Measurements from ENCODE around the gene RARRES2. TPM values are rescaled to one million over a fixed set of nuclear protein-coding genes. Genes with fewer than 3 reads are reported as not detected.
"Not testable (repeated sequence)": the region's sequence is repeated elsewhere in the genome, so short reads cannot be mapped to it uniquely, and the experiment has no call there.

RARRES2 gene
- total RNA-seq, 2 experiments from 2014 or later = not detected

GRCh38 chr7:150311146-150311545 lies 30.3 kb downstream of the RARRES2 start:
- DNase-seq = no peak
- H3K4me3 Mint-ChIP-seq = no peak overlapping the region
- H3K36me3 Mint-ChIP-seq = peaks cover 3% of the 10 kb centered on the region
- CTCF ChIA-PET = no interaction called here
- H3K4me1 Mint-ChIP-seq = peaks cover 1% of the 10 kb centered on the region
- no peaks in the 10 kb centered on the region for H3K27me3 Mint-ChIP-seq
- H3K27ac Mint-ChIP-seq = no peak overlapping the region
- no peak for ATAC-seq
- H3K9me3 Mint-ChIP-seq (ENCODE audit: low read depth) = no peaks in the 10 kb centered on the region

GRCh38 chr7:150308575-150308974 lies 32.9 kb downstream of the RARRES2 start:
- H3K27ac Mint-ChIP-seq = no peak overlapping the region
- DNase-seq = no peak
- peaks cover 1% of the 10 kb centered on the region for H3K4me1 Mint-ChIP-seq
- no peak overlapping the region for H3K4me3 Mint-ChIP-seq
- H3K27me3 Mint-ChIP-seq = no peaks in the 10 kb centered on the region
- ATAC-seq = no peak
- CTCF ChIA-PET = no interaction called here
- H3K9me3 Mint-ChIP-seq (ENCODE audit: low read depth) = no peaks in the 10 kb centered on the region
- H3K36me3 Mint-ChIP-seq = peaks cover 3% of the 10 kb centered on the region

- DNase-seq (no peak), ATAC-seq (no peak)
- Mint-ChIP-seq H3K27me3 (no peaks in the 10 kb centered on the region), H3K4me3 (no peak overlapping the region), H3K36me3 (peaks cover 3% of the 10 kb centered on the region), H3K27ac (no peak overlapping the region), H3K4me1 (peaks cover 1% of the 10 kb centered on the region), H3K9me3 (ENCODE audit: low read depth) (no peaks in the 10 kb centered on the region)
- CTCF ChIA-PET = no interaction called here
Observed at GRCh38 chr7:150307904-150308303, 33.5 kb downstream of the RARRES2 start.

- CTCF ChIA-PET = no interaction called here
- Mint-ChIP-seq H3K27me3 (no peaks in the 10 kb centered on the region), H3K4me3 (no peak overlapping the region), H3K27ac (no peak overlapping the region), H3K9me3 (ENCODE audit: low read depth) (no peaks in the 10 kb centered on the region), H3K4me1 (peaks cover 1% of the 10 kb centered on the region), H3K36me3 (peaks cover 3% of the 10 kb centered on the region)
- DNase-seq = no peak
- no peak for ATAC-seq
Observed at GRCh38 chr7:150307129-150307528, 34.3 kb downstream of the RARRES2 start.

- H3K4me3 Mint-ChIP-seq; H3K36me3 Mint-ChIP-seq; H3K27me3 Mint-ChIP-seq; H3K4me1 Mint-ChIP-seq; ATAC-seq; DNase-seq; H3K27ac Mint-ChIP-seq; H3K9me3 Mint-ChIP-seq (ENCODE audit: low read depth); CTCF ChIA-PET: not testable (repeated sequence)
Observed at GRCh38 chr7:150306377-150306776, 35.1 kb downstream of the RARRES2 start.

GRCh38 chr7:150305903-150306284 lies 35.5 kb downstream of the RARRES2 start:
- ATAC-seq; H3K36me3 Mint-ChIP-seq; H3K4me3 Mint-ChIP-seq; H3K9me3 Mint-ChIP-seq (ENCODE audit: low read depth); H3K4me1 Mint-ChIP-seq; H3K27ac Mint-ChIP-seq; DNase-seq; CTCF ChIA-PET; H3K27me3 Mint-ChIP-seq: not testable (repeated sequence)

- H3K27ac Mint-ChIP-seq; H3K4me3 Mint-ChIP-seq; H3K27me3 Mint-ChIP-seq; CTCF ChIA-PET; H3K4me1 Mint-ChIP-seq; H3K36me3 Mint-ChIP-seq; H3K9me3 Mint-ChIP-seq (ENCODE audit: low read depth); DNase-seq; ATAC-seq: not testable (repeated sequence)
Observed at GRCh38 chr7:150305259-150305902, 36.0 kb downstream of the RARRES2 start.

- H3K36me3 Mint-ChIP-seq; CTCF ChIA-PET; H3K4me3 Mint-ChIP-seq; H3K27me3 Mint-ChIP-seq; H3K27ac Mint-ChIP-seq; ATAC-seq; H3K4me1 Mint-ChIP-seq; H3K9me3 Mint-ChIP-seq (ENCODE audit: low read depth); DNase-seq: not testable (repeated sequence)
Observed at GRCh38 chr7:150304499-150305258, 36.8 kb downstream of the RARRES2 start.

- H3K36me3 Mint-ChIP-seq; CTCF ChIA-PET; H3K4me3 Mint-ChIP-seq; DNase-seq; ATAC-seq; H3K9me3 Mint-ChIP-seq (ENCODE audit: low read depth); H3K4me1 Mint-ChIP-seq; H3K27me3 Mint-ChIP-seq; H3K27ac Mint-ChIP-seq: not testable (repeated sequence)
Observed at GRCh38 chr7:150302908-150303310, 38.5 kb downstream of the RARRES2 start.

- H3K27me3 Mint-ChIP-seq; H3K36me3 Mint-ChIP-seq; H3K27ac Mint-ChIP-seq; H3K9me3 Mint-ChIP-seq (ENCODE audit: low read depth); H3K4me1 Mint-ChIP-seq; CTCF ChIA-PET; DNase-seq; ATAC-seq; H3K4me3 Mint-ChIP-seq: not testable (repeated sequence)
Observed at GRCh38 chr7:150297978-150298377, 43.5 kb downstream of the RARRES2 start.

- H3K4me1 Mint-ChIP-seq; ATAC-seq; H3K36me3 Mint-ChIP-seq; H3K9me3 Mint-ChIP-seq (ENCODE audit: low read depth); H3K27me3 Mint-ChIP-seq; H3K4me3 Mint-ChIP-seq; CTCF ChIA-PET; DNase-seq; H3K27ac Mint-ChIP-seq: not testable (repeated sequence)
Observed at GRCh38 chr7:150296802-150297201, 44.6 kb downstream of the RARRES2 start.

GRCh38 chr7:150295614-150296013 lies 45.8 kb downstream of the RARRES2 start:
- H3K4me1 Mint-ChIP-seq; H3K36me3 Mint-ChIP-seq; H3K27me3 Mint-ChIP-seq; ATAC-seq; DNase-seq; H3K4me3 Mint-ChIP-seq; H3K27ac Mint-ChIP-seq; H3K9me3 Mint-ChIP-seq (ENCODE audit: low read depth); CTCF ChIA-PET: not testable (repeated sequence)

GRCh38 chr7:150295027-150295426 lies 46.4 kb downstream of the RARRES2 start:
- H3K27ac Mint-ChIP-seq; H3K36me3 Mint-ChIP-seq; CTCF ChIA-PET; H3K9me3 Mint-ChIP-seq (ENCODE audit: low read depth); ATAC-seq; H3K4me1 Mint-ChIP-seq; DNase-seq; H3K27me3 Mint-ChIP-seq; H3K4me3 Mint-ChIP-seq: not testable (repeated sequence)

GRCh38 chr7:150290317-150290716 lies 51.1 kb downstream of the RARRES2 start:
- H3K27me3 Mint-ChIP-seq; H3K4me1 Mint-ChIP-seq; H3K9me3 Mint-ChIP-seq (ENCODE audit: low read depth); H3K36me3 Mint-ChIP-seq; ATAC-seq; H3K27ac Mint-ChIP-seq; CTCF ChIA-PET; DNase-seq; H3K4me3 Mint-ChIP-seq: not testable (repeated sequence)
